GM18868 (cell line): Measurements from ENCODE around the gene SEMA3F.
"Not testable (repeated sequence)": the region's sequence is repeated elsewhere in the genome, so short reads cannot be mapped to it uniquely, and the experiment has no call there.

Experiments
- ATAC-seq: cut with Tn5 transposase; IDR thresholded peaks from one replicate; pipeline ENCODE4 v1.9.1; 2021; ENCODE audit warnings: mild to moderate bottlenecking, moderate library complexity; ENCODE audit not compliant: unreplicated experiment

Gene SEMA3F

GRCh38 chr3:50210176-50210509 is 55.0 kb downstream of the SEMA3F start:
- no peak for ATAC-seq

DNA sequence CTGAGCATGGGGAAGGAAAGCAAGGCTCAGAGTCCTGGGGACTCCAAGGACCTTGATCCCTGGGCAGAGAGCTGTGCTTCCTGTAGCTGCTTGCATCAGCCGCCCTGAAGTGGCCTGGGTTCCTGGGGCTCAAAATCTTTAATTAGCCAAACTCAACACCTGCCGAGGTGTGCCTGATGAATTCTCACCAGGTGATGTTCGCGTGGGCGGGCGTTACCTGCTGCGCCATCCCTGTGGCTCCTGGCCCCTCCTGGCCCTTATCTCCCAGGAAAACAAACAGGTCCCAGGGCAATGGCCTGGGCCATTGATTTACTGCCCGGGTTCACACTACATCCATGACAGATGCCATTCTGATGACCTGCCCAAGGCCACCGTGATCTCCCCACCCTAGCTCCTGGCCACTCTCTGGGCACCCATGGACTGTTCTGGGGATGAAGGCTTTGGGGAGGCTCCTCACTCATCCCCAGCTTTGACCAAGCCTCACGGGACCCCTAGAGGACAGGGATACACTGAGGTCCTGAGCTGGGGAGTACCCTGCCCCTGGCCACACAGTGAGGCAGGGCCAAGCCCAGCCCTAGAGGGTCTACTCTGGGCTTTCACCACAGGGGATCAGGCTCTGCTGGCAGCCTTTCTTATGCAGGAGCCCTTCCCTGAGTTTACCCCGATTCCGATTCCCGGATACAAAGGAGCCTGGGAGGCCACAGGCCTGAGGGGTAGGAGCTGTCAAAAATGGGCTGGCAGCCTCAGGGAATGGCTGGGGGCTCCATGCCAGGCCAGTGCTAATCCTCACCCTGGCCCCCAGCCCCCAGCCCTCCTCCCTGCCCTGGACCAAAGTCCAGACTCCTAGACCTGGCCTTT is 55.6 kb downstream of the SEMA3F start:
- no peak for ATAC-seq

- ATAC-seq, result not testable (repeated sequence)
Observed at GRCh38 chr3:50211368-50211717, 56.2 kb downstream of the SEMA3F start.

DNA sequence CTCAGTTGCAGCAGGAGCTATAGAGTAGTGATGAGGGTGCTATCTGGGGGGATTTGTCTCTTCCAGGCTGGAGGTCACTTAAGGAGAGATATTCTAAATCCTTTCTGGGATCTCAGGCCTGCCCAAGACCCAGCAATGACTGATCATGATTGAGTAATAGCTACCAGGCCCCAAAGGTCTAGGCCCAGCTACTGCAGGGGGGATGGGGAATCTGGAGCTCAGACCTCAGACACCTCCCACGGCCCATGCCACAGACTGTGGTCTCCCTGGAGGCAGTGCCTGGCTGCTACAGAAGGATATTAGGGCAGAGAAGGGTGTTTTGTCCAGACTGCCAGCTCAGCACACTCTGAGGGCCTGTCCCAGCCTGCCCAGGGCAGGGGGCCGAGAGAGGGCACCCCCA is 56.8 kb downstream of the SEMA3F start:
- ATAC-seq, result no peak

GRCh38 chr3:50212502-50212901 is 57.4 kb downstream of the SEMA3F start:
- ATAC-seq, result no peak

- ATAC-seq, result no peak
Observed at GRCh38 chr3:50212971-50213370, 57.8 kb downstream of the SEMA3F start.

- no peak for ATAC-seq
Observed at GRCh38 chr3:50213373-50213772, 58.2 kb downstream of the SEMA3F start.

DNA sequence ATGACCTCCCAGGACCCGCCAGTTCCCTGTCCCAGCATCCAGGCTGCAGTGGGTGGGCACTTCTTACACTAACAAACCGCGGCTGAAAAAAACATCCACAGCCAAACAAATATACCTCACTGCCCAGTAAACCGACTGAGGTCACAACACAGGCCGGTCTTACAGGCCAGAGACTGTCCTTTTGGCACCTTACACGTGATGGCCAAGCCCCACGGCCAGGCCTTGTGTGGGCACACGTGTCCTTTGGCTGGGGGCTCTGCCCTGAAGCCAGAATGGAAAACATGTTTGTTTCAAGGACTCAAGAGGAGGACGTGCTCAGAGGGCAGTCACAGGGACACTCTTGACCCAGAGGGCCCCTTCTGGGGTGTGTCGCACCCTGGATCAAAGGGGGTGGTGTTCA is 59.7 kb downstream of the SEMA3F start:
- no peak for ATAC-seq

- no peak for ATAC-seq
Observed at GRCh38 chr3:50215529-50215928, 60.4 kb downstream of the SEMA3F start.

- no peak for ATAC-seq
Observed at GRCh38 chr3:50217681-50218080, 62.6 kb downstream of the SEMA3F start.

DNA sequence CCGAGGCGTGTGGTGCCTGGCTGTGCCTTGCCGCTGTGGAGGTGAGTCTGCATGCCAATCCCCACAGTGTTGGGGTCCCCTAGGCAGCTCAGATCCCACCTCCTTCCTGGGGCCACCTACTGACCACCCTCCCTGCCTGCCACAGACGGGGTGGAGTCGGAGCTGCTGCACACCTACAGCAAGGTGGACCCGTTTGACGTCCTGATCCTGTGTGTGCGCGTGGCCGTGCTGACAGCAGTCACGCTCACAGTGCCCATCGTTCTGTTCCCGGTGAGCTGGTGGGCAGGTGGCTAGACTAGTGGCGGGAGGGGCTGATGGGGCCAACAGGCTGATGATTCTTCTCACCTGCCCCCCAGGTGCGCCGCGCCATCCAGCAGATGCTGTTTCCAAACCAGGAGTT is 63.3 kb downstream of the SEMA3F start:
- no peak for ATAC-seq

DNA sequence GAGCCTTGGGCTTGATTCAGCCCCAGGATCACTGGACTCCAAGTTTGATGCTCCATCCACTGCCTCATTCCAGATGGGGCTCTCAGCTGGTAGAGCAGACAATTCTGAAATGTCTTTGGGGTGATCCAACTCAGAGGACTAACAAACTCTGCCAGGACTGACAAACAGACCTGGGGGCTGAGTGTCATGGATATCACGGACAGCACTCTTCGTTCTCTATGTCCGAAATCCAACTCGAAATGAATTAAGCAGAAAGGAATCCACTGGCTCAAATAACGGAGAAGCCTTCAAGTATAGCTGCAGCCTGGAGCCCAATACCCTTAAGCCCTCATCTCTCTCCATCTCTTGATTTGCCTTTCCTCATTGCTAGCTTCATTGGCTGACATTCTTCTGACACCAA is 64.2 kb downstream of the SEMA3F start:
- no peak for ATAC-seq

DNA sequence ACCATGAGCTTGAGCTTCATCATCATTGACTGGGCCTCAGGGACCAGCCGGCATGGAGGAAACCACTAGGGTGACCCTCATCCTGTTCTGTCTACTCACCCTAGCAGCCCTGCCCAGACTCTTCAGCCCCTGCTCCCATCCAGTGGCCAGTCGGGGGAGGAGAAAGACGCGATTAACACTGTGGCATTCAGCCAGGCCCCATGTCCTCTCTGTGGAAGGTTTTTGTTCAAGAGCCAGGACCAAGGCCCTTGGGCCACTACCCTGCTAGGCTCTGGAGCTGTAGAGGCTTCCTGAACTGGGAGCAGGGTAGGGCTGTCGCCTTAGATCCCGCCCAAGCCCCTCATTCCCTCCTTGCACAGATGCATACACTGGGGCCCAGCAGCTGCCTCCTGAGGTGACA is 65.0 kb downstream of the SEMA3F start:
- no peak for ATAC-seq

GRCh38 chr3:50221051-50221410 is 65.9 kb downstream of the SEMA3F start:
- ATAC-seq, result no peak

- ATAC-seq, result no peak
Observed at GRCh38 chr3:50221411-50222168, 66.5 kb downstream of the SEMA3F start.

DNA sequence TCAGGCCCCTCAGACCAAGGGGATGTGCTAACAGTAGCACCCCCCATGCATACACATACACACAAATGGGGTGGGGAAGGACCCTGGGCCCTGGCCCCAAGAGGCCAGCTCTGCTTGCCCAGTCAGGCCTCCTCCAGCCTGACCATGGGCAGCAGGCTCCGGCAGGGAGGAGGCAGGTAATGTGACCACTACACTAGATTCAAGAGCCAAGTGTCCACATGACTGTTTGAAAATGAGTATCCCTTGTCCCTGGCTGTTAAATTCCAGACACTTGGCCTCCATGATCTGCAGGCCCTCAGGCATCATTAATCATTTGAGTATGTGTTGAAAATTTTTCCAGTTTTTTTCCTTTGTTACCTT is 67.0 kb downstream of the SEMA3F start:
- no peak for ATAC-seq

DNA sequence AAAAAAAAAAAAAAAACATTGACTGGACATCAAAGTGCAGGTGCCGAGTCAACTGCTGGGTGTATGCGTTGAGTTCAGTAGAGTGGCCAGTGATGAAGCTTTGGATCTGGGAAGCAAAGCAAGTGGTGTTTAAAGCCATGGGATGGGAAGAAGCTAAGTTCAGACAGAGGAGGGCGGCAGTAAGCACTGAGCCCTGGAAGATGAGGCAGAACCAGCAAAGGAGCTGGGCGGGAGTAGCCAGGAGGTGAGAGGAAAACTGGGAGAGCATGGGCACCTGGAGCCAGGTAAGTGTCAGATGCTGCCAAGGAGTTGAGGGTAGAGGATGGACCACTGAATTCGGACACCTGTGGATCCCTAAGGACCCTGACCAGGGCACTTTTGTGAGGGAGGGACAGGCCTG is 69.5 kb downstream of the SEMA3F start:
- no peak for ATAC-seq

GRCh38 chr3:50226888-50227389 is 71.8 kb downstream of the SEMA3F start:
- ATAC-seq, result no peak

GRCh38 chr3:50227390-50228183 is 72.5 kb downstream of the SEMA3F start:
- peak; percentile 83 for ATAC-seq

DNA sequence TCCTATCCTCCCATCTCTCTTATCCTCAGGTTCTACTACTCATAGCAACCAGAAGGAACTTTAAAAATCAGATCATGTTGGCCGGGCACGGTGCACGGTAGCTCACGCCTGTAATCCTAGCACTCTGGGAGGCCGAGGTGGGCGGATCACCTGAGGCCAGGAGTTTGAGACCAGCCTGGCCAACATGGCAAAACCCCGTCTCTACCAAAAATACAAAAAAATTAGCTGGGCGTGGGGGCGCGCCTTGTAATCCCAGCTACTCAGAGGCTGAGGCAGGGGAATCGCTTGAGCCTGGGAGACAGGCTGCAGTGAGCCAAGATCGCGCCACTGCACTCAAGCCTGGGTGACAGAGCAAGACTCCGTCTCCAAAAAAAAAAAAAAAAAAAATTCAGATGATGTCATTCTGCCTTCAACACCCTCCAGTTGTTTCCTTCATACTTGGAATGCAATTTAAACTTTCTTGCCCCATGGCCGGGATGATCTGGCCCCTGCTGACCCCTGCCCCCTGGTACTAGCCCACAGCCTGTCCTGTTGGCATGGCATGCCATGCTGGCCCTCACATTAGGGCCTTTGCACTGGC is 73.2 kb downstream of the SEMA3F start:
- not testable (repeated sequence) for ATAC-seq

- no peak for ATAC-seq
Observed at GRCh38 chr3:50229490-50229889, 74.4 kb downstream of the SEMA3F start.
